NCI-H2227 (cell line): Measurements from ENCODE around the gene SKIL.

ENCODE experiments used
- DNase-seq: peaks from one replicate; lab custom pipeline; 2025; ENCODE audit not compliant: unreplicated experiment; lab: John Stamatoyannopoulos, UW

SKIL gene

GRCh38 chr3:170350515-170351413, 6.8 kb upstream of the SKIL start:
- DNase-seq: no peak

GRCh38 chr3:170352936-170353335, 4.6 kb upstream of the SKIL start:
- no peak for DNase-seq

- DNase-seq: no peak
Observed at GRCh38 chr3:170353485-170353884, 4.0 kb upstream of the SKIL start.

GRCh38 chr3:170354760-170355159, 2.8 kb upstream of the SKIL start:
- no peak for DNase-seq

- peak; percentile 83 for DNase-seq
Observed at GRCh38 chr3:170355738-170356595, 1.5 kb upstream of the SKIL start.

GRCh38 chr3:170356596-170357175, 829 bp upstream of the SKIL start:
- peak; percentile 90 for DNase-seq

GRCh38 chr3:170358042-170359010, 811 bp downstream of the SKIL start:
- DNase-seq: peak; percentile 82

GRCh38 chr3:170359178-170359704, 1.7 kb downstream of the SKIL start:
- no peak for DNase-seq

GRCh38 chr3:170360466-170360865, 3.0 kb downstream of the SKIL start:
- no peak for DNase-seq

GRCh38 chr3:170360916-170361315, 3.4 kb downstream of the SKIL start:
- no peak for DNase-seq

- DNase-seq: no peak
Observed at GRCh38 chr3:170361711-170362110, 4.2 kb downstream of the SKIL start.

GRCh38 chr3:170363471-170363994, 6.0 kb downstream of the SKIL start:
- no peak for DNase-seq

GRCh38 chr3:170364965-170365364, 7.5 kb downstream of the SKIL start:
- no peak for DNase-seq

- no peak for DNase-seq
Observed at GRCh38 chr3:170367797-170368196, 10.3 kb downstream of the SKIL start.

GRCh38 chr3:170368921-170369320, 11.4 kb downstream of the SKIL start:
- DNase-seq: no peak

GRCh38 chr3:170372190-170372879, 14.8 kb downstream of the SKIL start:
- DNase-seq: no peak

GRCh38 chr3:170383567-170383966, 26.1 kb downstream of the SKIL start:
- no peak for DNase-seq

GRCh38 chr3:170386468-170386867, 29.0 kb downstream of the SKIL start:
- DNase-seq: no peak

GRCh38 chr3:170387950-170388349, 30.4 kb downstream of the SKIL start:
- DNase-seq: no peak
